IPS DF 4.7 (cell line): Measurements from ENCODE around the gene NEDD8.
A peak's percentile ranks its signal among the peaks of the same experiment; 100 is the strongest.

ENCODE experiments used
- DNase-seq: peaks from one replicate; pipeline ENCODE4 v3.0.0-alpha.2; 2013; ENCODE audit warnings: low spot score; ENCODE audit errors: extremely low read depth

NEDD8 gene

DNA sequence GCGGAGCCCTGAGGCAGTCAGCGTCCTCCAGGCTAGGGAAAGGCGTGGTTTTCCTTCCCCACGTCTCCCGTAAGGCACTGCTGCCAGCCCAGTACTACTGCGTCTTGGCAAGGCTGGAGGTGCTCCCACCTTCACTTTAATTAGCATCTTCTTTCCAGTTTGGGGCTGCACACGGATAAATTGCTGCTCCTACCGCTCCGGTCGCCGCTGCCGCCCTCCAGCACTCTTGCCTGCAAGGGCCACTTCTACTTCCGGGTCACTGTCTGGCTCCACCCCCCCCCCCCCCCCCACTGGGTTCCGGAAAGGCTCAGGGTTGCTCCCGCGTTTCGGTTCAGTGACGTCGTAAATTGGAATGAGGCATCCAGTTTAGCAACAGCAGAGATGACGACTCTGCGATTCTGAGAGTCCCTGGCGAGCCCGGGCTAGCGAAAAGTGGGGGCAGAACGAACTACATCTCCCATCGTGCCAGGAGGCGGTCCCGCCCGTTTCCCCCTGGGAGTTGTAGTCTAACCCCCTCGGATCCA lies at the start of gene NEDD8:
NEDD8 (minus strand) TSS at position 247 of the 524 bp plus-strand sequence; CDS start at position 147, 100 bp downstream.
- DNase-seq, result no peak

DNA sequence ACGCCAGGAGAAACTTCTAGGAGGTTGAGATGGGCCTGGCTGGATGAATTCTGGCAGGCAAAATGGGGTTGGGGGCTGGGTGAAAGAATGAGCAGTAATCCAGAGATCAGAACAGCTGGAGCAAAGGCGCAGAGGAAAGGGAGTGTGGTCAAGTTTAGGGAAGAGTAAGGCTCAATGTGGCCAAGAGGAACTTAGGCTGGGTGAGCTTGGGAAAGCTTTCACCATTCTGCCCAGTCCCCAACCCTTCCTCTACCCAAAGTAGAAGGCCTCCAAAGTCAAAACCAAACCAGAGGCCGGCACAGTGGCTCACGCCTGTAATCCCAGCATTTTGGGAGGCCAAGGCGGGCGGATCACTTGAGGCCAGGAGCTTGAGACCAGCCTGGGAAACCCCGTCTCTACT lies 49.5 kb upstream of the NEDD8 start:
- DNase-seq, result no peak

DNA sequence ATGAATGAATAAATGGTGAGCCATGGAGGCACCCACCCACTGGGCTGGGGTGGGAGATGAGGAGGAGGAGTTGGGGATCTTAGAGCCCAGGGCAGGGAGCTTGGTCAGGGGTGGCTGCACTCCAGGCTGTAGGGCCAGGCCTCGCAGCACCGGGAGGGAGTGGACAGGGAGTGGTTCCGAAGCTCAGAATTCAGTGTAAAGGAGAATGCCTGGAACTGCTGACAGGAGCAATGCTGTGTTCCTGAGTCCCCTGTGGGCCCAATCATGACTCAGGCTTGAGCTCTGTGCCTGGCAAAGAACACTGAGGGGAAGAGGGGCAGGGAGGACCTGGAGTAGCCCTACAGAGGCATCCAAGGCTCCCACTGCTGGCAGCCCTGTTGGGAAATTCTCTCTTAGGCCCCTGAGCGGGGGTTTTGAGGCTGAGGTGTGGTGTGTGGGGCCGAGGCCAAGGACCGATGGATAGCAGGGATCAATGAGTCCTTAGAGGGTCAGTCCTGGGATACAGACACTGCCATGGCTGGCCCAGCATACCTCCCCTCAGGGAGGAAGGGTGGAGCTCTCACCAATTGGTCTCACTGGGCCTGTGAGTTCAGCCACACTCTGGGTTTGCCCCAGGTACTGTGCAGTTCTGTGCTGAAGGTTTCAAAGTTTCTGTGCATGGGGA lies 48.8 kb upstream of the NEDD8 start:
- DNase-seq, result no peak

DNA sequence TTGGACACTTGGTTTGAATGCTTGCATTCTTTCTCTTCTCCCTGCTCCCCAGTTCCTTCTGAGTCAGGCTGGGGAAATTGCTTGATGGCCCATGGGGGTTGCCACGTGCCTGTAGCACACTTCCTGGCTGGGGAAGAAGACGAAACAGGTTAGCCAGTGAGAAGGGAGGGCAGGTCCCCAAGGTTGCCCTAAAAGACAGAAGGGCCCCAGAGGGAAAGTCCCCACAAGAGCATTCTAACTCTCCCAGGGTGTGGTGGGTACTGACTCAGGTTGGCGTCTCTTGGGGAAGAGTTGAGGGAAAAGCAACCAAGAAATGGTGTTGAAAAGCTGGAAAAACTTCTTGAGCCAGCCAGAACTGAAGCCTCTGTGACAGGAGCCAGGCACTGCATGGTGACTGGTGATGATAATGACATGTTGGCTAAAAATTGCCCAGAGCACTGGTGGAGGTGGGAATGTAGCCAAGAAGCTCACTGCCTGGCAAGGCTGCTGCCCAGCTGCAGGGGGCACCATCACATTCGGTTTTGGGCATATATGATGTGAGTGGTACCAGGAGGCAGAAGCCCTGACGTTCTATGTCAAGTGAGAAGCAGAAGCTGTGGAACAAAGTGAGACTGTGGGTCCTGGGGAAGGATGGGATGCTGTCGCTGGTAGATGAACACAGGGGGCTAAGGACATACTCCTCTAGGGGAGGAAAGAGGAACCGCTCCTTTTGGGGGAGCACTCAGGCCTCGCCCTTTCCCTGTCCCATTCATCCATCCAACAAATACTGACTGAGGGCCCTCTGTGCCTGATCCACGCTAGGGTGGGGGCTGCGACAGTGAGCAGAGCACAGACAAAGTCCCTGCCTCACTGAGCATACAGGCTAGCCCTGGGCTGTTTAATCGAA lies 47.4 kb upstream of the NEDD8 start:
- no peak for DNase-seq

DNA sequence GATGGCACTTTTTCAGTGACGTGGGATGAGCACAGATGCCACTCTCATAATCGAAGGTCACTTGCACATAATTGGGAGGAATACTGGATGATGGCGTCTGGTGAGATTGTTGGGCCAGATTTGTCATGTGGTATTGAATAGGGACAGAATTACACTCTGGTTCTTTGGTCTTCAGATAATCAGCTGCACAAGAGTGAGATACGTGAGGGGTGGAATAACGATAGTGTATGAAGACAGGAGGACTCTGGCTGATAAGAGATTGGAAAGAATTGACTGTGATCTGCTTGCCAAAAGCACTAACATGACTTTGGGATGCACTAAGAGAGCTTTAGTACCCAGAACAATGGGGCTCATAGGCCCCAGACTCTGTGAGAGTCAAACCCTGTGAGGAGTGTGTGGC lies 46.3 kb upstream of the NEDD8 start:
- DNase-seq, result no peak

DNA sequence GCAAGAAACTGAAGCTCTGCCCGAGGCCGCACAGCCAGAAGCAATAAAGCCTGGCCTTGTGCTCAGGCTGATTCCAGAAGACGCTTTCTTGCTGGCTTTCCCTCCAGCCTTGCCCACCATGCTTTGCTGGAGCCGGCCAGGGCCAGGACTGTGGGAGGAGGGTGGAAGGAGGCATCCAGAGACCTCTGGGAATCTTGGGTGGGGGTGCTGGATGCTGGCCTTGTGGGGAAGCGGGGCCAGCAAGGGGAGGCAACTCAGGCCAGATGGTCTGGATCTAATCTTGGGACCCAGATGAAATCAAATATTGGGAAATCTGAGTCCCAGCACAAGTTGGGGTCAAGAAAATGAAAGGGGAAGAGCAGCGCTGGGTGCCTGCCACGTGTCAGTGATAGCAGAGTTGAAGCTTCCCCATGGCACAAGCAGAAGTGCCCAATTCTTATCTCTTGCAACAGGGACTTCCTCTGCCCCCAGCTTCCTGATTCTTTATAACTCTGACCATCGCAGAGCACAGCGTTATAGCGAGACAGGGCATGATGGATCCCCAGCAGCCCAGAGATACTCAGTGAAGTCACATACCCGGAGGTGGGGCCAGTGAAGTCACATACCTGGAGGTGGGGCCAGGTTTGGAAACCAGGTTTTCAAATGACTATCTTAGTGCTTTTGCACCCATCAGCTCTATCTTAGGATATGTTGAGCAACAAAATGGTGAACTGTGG lies 45.6 kb upstream of the NEDD8 start:
- no peak for DNase-seq

DNA sequence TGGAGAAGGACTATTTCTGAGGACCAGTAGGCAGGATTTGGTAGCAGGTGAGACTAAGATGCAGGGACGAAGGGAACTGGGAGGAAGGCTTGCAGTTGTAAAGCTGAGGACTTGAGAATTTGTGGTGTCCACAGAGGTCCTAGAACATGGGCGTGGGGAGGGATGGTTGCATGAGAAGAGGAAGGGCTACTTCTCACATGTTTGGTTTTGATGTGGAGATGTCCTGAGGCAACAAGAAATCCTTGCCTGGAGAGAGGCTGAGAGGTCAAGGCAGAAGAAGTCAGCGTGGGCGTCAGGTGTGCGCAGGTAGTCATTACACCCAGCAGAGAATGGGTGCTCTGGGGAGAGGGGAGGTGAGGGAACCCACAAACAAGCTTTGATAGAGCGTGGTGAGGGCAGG lies 44.9 kb upstream of the NEDD8 start:
- no peak for DNase-seq

DNA sequence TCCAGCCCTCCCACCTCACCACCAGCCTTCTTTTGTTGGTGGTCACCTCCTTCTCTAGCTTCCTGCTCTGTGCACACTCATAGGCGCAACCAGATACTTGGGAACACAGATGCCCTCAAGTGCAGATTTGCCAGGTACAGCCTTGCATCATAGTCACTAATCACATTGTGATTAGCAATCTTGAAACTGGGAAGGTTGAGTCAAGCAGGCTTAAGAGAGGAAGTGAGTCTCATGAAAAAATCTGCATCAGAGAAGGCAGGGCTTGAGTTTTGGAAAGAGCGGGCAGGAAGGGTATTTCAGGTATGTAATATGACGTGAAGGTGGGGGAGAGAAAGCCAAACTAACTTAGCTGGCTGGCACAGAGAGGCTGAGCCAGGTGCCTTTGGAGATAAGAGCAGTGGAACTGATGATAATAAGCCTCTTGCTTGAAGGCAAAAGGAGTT lies 42.0 kb upstream of the NEDD8 start:
- no peak for DNase-seq

DNA sequence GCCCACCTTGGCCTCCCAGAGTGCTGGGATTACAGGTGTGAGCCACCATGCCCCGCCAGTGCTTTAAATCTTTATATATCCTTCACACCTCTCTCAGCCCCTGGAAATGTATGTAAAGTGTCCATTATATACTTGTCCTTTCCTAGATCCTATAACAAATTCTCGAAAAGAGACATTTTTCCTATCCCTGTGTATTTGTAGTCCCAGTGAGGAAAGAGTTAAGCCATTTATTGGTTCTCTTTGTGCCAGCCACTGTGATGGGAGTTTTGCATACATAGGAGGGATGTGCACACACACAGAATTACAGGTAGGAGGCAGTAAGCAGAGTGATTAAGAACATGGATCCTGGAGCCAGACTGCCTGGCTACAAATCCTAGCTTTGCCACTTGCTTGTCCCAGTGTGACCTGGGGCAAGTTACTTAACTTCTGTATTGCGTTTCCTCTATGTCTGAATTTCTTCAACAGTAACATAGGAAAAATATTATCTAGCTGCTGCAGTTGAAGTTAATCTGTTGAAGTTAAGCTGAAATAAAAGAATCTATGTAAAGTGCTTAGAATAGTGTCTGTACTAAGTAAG lies 41.3 kb upstream of the NEDD8 start:
- no peak for DNase-seq

DNA sequence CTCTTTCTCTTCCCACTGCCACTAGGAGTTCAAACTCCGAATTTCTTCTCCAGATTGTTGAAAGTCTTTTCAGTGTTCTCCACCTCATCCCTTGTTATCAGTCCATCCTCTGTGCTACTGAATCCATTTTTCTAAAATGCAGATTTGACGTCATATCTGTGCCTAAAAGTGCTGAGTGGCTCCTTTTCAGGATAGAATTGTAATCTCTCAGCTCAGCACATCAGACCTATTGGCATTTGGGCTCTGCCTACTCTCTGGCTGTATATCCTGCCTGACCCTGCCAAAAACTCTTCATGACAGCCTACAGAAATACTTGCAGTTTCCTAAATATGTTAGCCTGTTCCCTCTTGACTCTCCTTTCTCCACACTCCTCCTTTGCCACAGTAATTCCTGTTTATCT lies 40.3 kb upstream of the NEDD8 start:
- DNase-seq, result no peak

DNA sequence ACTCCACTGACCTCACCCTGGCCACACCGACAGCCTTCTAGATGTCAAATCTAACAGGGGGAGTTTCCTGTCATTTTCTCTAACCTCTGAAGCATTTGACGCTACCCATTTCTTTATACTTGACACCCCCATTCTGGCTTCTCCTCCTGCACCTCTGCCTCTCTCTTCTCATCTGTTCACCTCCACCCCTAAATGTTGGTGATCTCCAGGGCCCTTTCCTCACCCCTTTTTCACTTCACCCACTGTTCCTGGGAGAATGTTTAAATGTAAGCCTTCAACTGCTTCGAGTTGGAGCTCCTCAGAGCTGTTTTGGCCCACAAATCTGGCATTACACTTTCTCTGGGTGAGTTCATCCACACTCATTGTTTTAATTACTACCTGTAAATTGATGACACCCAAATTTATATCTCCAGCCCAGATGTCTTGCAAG lies 39.7 kb upstream of the NEDD8 start:
- no peak for DNase-seq

DNA sequence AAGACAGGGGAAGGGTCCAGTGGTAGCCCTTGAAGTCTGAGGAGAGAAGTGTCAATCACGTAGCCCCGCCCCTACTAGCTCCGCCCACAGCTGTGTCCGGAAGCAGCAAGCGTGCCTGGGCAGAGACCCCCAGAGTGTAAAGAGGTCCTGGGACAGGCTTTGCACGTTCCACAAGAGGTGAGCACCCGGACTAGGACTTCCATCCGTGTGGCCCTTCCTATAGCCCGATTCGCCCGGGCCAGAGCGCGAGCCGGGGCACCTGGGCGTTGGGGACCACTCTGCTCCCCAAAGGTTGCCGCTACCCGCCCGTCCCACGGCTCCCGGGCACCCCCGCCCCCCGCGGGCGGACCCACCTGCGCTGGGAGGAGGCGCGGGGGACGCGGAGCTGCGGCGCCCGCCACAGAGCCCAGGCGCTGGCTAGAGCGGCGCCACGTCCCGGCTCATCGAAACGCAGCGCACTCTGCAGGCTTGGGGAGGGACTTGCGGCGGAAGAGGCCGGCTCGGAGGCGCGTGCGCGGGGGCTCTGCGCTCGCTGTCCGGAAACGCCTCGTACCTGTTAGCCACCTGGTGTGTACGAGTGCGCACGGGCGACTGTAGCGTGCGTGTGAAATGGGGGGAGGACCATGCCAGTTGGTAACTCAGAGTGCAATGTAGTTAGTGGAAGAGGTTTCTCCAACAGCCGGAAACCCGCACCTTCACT lies 39.1 kb upstream of the NEDD8 start, which contains the start of gene RABGGTA:
RABGGTA (minus strand) TSS at position 464 of the 700 bp plus-strand sequence. CDS start 482 bp downstream, outside the sequence.
- peak; percentile 62 for DNase-seq

DNA sequence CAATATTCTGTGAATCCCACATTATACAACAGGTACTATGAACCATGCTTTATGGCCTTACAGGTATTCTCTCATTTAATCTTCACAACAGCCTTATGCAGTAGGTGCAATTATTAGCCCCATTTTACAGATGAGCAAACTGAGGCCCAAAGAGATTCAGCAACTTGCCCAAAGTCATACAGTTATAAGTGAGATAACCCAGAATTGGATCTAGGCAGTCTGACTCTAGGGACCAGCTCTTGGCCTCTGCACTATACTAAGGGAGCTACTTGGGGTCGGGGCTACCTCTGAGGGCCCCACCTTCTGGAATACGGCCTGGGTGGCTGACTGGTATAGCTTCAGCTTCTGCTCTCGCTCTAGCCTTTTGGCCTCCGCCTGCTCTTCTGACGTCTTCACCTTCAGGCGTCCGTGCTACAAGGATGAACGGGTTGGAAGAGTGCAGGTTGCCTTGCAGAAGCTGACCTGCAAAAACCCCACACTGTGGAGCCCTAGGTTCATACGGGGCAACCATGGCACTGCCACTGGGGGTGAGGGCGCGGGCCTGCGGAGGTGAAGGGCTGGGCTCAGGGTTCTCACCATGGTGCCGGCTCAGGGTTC lies 38.5 kb upstream of the NEDD8 start:
- DNase-seq, result no peak

DNA sequence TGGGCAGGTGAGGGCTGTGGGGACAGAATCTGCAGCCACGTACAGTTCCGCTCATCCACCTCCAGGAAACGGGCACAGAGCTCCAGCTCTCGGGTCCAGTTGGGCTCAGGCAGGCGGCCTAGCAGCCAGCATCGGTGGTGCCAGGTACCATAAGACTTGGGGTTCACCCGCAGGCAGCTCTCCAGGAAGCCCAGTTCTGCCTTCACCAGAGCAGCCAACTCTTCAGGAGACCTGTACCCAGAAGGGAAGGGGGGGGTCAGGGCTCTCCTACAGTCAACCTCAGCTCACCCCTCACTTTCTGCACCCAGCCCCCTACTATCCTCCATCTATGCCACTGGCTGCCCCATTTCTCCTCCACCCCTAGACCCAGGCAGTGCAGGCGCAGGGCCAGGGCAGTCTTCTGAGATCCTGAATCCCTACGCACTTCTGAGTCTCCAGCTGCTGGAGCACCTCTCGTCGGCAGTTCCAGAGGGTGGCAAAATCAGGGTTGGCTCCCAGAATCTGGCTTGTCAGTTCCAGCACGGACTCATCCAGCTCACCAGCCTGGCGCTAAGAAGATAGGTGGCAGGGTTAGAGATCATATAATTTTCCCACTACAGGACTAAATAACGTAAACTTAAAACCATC lies 37.9 kb upstream of the NEDD8 start:
- no peak for DNase-seq

DNA sequence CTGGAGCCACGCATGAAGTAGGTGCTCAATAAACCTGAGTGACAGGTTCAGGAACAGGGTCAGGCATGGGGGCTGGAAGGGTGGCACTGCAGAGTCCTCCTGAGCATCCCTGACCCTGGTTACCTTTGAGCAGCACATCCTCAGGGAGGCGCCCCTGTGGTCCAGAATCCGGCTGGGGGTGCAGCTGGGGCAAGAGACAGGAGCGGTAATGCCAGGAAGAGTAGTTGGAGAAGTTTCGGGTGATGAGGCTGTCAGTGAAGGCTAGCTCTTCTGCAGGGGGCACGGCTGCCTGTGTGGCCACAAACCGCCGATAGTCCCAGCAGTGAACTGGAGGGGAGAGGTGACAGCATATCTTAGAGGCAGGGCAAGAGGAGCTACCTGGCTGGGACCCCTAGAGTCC lies 37.2 kb upstream of the NEDD8 start:
- no peak for DNase-seq

DNA sequence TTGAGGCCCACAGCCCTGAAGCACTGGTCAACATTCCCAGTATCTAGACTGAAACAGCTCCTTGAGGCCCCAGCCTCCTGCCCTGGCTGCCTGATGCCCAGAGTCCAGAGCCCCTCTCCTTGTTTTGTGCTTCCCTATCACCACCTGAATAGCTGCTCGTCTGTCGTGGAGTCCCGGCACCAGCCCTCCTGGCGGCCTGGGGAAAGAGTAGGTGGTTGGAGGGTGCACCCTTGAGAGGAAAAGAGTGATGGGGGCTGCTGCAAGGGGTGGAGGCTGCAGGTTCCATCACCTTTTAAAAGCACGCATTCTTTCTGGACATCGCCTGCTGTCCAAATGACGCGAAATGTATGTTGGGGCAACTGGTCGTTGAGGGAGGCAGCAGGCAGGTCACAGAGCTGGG lies 36.1 kb upstream of the NEDD8 start:
- no peak for DNase-seq

DNA sequence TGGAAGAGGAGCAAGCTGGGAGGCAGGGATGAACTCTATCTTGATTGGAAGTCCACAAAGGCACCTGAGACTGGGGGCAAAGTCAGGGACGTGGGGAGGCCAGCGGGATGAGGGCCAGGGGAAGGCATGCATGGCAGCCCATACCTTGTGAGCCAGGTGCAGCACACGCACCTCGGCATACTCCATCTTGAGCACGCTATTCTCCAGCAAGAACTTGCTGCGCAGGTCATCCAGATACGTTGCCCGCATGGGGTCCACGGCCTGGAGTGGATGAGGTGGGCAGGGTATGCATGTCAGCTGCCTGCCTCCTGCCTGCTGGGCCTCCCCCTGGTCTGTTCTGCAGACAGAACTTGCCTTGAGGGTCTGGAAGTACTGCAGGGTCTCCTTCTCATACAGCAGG lies 35.3 kb upstream of the NEDD8 start:
- no peak for DNase-seq

DNA sequence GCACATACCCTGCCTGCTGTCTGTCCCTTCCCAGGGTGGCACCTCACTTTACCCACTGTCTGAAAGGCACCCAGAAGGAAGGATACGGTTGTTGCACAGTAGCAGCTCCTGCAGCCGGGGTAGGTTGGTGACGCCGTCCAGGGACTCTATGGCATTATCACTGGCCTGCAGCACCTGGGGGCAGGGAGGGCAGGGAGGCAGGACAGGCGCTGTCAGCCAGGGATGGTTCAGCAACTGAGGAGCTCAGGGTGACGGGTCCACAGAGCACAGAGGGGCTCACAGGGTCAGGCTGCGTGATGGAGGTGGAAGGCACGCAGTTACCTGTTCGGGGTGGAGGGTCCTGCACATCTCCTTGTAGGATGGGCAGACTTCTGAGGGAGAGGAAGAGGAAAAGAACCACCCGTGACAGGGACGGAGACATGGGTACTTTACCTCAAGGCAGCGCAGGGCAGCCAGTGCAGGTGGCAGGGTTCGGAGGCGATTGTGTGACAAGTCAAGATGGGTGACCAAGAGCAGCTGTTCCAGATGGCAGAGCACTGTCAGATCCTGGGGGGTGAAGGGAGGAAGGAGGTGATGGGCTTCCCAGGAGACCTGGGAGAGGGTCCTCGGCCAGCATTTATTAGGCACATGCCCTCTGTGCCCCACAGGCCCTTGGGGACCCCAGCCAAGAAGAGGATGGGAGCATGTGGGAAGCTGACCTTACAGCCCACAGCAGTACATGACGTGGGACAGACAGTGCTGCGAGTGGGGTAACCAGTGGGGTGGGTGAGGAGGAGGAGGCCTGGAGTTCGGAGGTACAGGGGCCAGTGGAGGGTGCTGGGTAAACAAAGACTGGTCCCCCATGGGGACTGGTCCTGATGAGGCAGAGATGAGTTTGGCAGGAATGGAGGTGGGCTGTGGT lies 34.4 kb upstream of the NEDD8 start:
- DNase-seq, result no peak

DNA sequence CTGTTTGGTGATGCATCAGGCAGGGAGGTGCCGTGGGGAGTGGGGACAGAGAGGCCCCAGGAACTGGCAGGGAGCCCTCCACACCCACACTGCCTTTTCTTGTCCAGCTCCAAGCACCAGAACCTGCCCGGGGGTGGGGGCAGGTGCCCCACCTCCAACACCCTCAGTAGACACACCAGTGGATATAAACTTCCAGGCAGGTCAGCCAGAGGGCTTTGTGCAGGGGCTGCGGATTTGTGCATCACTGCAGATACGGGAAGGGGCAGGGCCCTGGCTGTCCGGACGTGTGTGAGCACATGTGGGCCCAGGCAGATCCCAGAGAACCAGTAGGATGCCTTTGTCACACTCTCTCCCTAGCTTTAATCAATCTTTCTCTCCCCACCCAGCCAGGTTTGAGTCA lies 32.1 kb upstream of the NEDD8 start:
- DNase-seq, result no peak
